Ishikawa (cell line): ENCODE results near the gene ABCC4.

Experiments used
- CEBPB ChIP-seq: IDR thresholded peaks from 2 replicates; pipeline ENCODE4 v1.6.1; 2012
- CREB1 ChIP-seq: IDR thresholded peaks from 2 replicates; pipeline ENCODE4 v1.6.1; 2012; ENCODE audit warnings: low read depth
- EGR1 ChIP-seq: IDR thresholded peaks from 2 replicates; pipeline ENCODE4 v1.6.1; 2012
- EP300 ChIP-seq: IDR thresholded peaks from 2 replicates; pipeline ENCODE4 v1.6.1; 2012; ENCODE audit warnings: borderline replicate concordance
- FOXM1 ChIP-seq: IDR thresholded peaks from 2 replicates; pipeline ENCODE4 v1.6.1; 2012; ENCODE audit warnings: low read depth, borderline replicate concordance
- MAX ChIP-seq: IDR thresholded peaks from 2 replicates; pipeline ENCODE4 v1.6.1; 2012
- NFIC ChIP-seq: IDR thresholded peaks from 2 replicates; pipeline ENCODE4 v1.6.1; 2012
- RAD21 ChIP-seq: IDR thresholded peaks from 2 replicates; pipeline ENCODE4 v1.6.1; 2012; ENCODE audit warnings: low read depth
- REST ChIP-seq: IDR thresholded peaks from 2 replicates; pipeline ENCODE4 v1.6.1; 2012; ENCODE audit warnings: low read depth, mild to moderate bottlenecking
- TAF1 ChIP-seq: IDR thresholded peaks from 2 replicates; pipeline ENCODE4 v1.6.1; 2012; ENCODE audit warnings: low read depth, mild to moderate bottlenecking
- TCF12 ChIP-seq: IDR thresholded peaks from 2 replicates; pipeline ENCODE4 v1.6.1; 2012; ENCODE audit warnings: low read depth
- TEAD4 ChIP-seq: IDR thresholded peaks from 2 replicates; pipeline ENCODE4 v1.6.1; 2012
- USF1 ChIP-seq: IDR thresholded peaks from 2 replicates; pipeline ENCODE4 v1.6.1; 2012
- YY1 ChIP-seq: IDR thresholded peaks from 2 replicates; pipeline ENCODE4 v1.6.1; 2012; ENCODE audit warnings: low read depth
- ZBTB7A ChIP-seq: IDR thresholded peaks from 2 replicates; pipeline ENCODE4 v1.6.1; 2012; ENCODE audit warnings: low read depth

The ABCC4 gene

GRCh38 chr13:95153647-95154412 lies 147.4 kb downstream of the ABCC4 start:
- TF ChIP-seq EGR1 (no peak), TAF1 (no peak), ZBTB7A (no peak), TEAD4 (no peak), MAX (no peak)

GRCh38 chr13:95151942-95152587 lies 149.2 kb downstream of the ABCC4 start:
- no peak for TF ChIP-seq FOXM1
- no peak for TF ChIP-seq TCF12
- no peak for TF ChIP-seq EGR1
- TF ChIP-seq TAF1 = no peak
- no peak for TF ChIP-seq TEAD4

GRCh38 chr13:95150555-95150954 lies 150.7 kb downstream of the ABCC4 start:
- TF ChIP-seq ZBTB7A (no peak), TAF1 (no peak), RAD21 (no peak), TCF12 (no peak), EGR1 (no peak), CEBPB (no peak), NFIC (no peak), USF1 (no peak), CREB1 (no peak), FOXM1 (no peak), YY1 (no peak), TEAD4 (no peak)

GRCh38 chr13:95146486-95146885 lies 154.8 kb downstream of the ABCC4 start:
- no peak for TF ChIP-seq NFIC
- TF ChIP-seq CREB1 = no peak
- no peak for TF ChIP-seq MAX

- no peak for TF ChIP-seq CREB1
- TF ChIP-seq TCF12 = no peak
- TF ChIP-seq TAF1 = no peak
- no peak for TF ChIP-seq MAX
- TF ChIP-seq RAD21 = no peak
- no peak for TF ChIP-seq NFIC
- no peak for TF ChIP-seq YY1
- TF ChIP-seq FOXM1 = no peak
- no peak for TF ChIP-seq USF1
- no peak for TF ChIP-seq CEBPB
- no peak for TF ChIP-seq EGR1
- TF ChIP-seq TEAD4 = no peak
- TF ChIP-seq REST = no peak
- no peak for TF ChIP-seq ZBTB7A
- TF ChIP-seq EP300 = no peak
Measured at GRCh38 chr13:95145587-95145986, 155.7 kb downstream of the ABCC4 start.

- TF ChIP-seq CEBPB (no peak), RAD21 (no peak), CREB1 (no peak), EP300 (no peak), EGR1 (no peak), TEAD4 (no peak)
Measured at GRCh38 chr13:95140502-95140901, 160.7 kb downstream of the ABCC4 start.

- TF ChIP-seq NFIC = no peak
Measured at GRCh38 chr13:95138876-95139585, 162.2 kb downstream of the ABCC4 start.
